GM12878 (cell line): ENCODE data around the gene GFM2. TPM values are rescaled to one million over a fixed set of nuclear protein-coding genes. Genes with fewer than 3 reads are reported as not detected.
"Not testable (repeated sequence)": the region's sequence is repeated elsewhere in the genome, so short reads cannot be mapped to it uniquely, and the experiment has no call there.

ENCODE experiments used
- ATAC-seq: fragments of 200-7000 bp; cut with Tn5 transposase; 3 replicates; pipeline ENCODE4 v1.9.1; 2020; ENCODE audit warnings: mild to moderate bottlenecking, moderate library complexity
- BruUV-seq: library from RNA; stranded (reverse); fragments of 400-500 nt; replicated peaks from 2 replicates; lab custom pipeline; 2021; lab: Mats Ljungman, UMichigan
- CTCF ChIA-PET: fragments of 300-600 bp; sonication (Branson Sonifier 250); formaldehyde crosslinking; extraction: SDS; loops from one replicate; lab custom pipeline; 2021; ENCODE audit warnings: inconsistent platforms; lab: Yijun Ruan, JAX
- POLR2A ChIA-PET: fragments of 350-600 bp; formaldehyde crosslinking; extraction: SDS; loops from one replicate; lab custom pipeline; 2021; ENCODE audit warnings: inconsistent platforms; lab: Charles Lee
- RAD21 ChIA-PET: fragments of 300-600 bp; sonication (Branson Sonifier 250); formaldehyde crosslinking; loops from one replicate; lab custom pipeline; 2023; ENCODE audit warnings: antibody characterized with exemption; ENCODE audit not compliant: unreplicated experiment; lab: Charles Lee
- SMC1A ChIA-PET: fragments of 300-600 bp; sonication (Branson Sonifier 250); formaldehyde crosslinking; loops from one replicate; lab custom pipeline; 2023; ENCODE audit not compliant: unreplicated experiment, uncharacterized antibody; lab: Charles Lee
- DNase-seq: peaks from one replicate; pipeline ENCODE4 v3.0.0-alpha.2; 2011; ENCODE audit warnings: low read depth, low spot score
- FAIRE-seq: peaks from 3 replicates; lab custom pipeline; 2011; peaks lifted over from hg19 to GRCh38; lab: Jason Lieb, UNC
- H2AFZ ChIP-seq: 2 replicates; pipeline ENCODE4 v1.6.0; 2011; ENCODE audit warnings: low read depth, low read length, control low read depth; ENCODE audit not compliant: control insufficient read depth
- H3K27ac ChIP-seq: 2 replicates; pipeline ENCODE4 v1.5.1; 2011; ENCODE audit warnings: control low read depth; ENCODE audit not compliant: control insufficient read depth, insufficient read depth
- H3K27me3 ChIP-seq, 2 experiments: replicated peaks in 1 of 2; 2 replicates each; pipeline versions ENCODE4 v1.6.0 to v1.6.1; 2011; ENCODE audit warnings: low read length in 1 of 2; ENCODE audit not compliant: control insufficient read depth in 2 of 2, insufficient read depth in 2 of 2
- H3K36me3 ChIP-seq, 2 experiments: 2 replicates each; pipeline ENCODE4 v1.5.1; 2011; ENCODE audit warnings: low read length in 1 of 2; ENCODE audit not compliant: control insufficient read depth in 2 of 2, insufficient read depth in 2 of 2
- H3K4me1 ChIP-seq: 2 replicates; pipeline ENCODE4 v1.6.1; 2011; ENCODE audit warnings: mild to moderate bottlenecking, low read length, moderate library complexity, mixed read lengths; ENCODE audit not compliant: control insufficient read depth, insufficient read depth
- H3K4me2 ChIP-seq: 2 replicates; pipeline ENCODE4 v1.6.0; 2011; ENCODE audit warnings: control low read depth; ENCODE audit not compliant: control insufficient read depth, insufficient read depth
- H3K4me3 ChIP-seq: fragments of 200-600 bp; sonication (generic); 2 replicates; pipeline ENCODE4 v1.5.1; 2016
- H3K79me2 ChIP-seq: 2 replicates; pipeline ENCODE4 v1.6.0; 2011; ENCODE audit warnings: low read length; ENCODE audit not compliant: control insufficient read depth, insufficient read depth
- H3K9ac ChIP-seq: 2 replicates; pipeline ENCODE4 v1.8.0; 2011; ENCODE audit warnings: low read length, control low read depth, mixed read lengths; ENCODE audit not compliant: control insufficient read depth, insufficient read depth
- H3K9me3 ChIP-seq: replicated peaks from 3 replicates; pipeline ENCODE4 v1.5.1; 2011; ENCODE audit warnings: mild to moderate bottlenecking, low read length; ENCODE audit not compliant: control insufficient read depth, insufficient read depth
- H4K20me1 ChIP-seq: 2 replicates; pipeline ENCODE4 v1.6.0; 2011; ENCODE audit not compliant: control insufficient read depth, insufficient read depth
- BACH1 ChIP-seq: fragments of 450-650 bp; IDR thresholded peaks from 2 replicates; pipeline ENCODE4 v1.6.1; 2017; ENCODE audit warnings: mild to moderate bottlenecking, borderline replicate concordance
- CTCF ChIP-seq, 3 experiments: IDR thresholded peaks in 2 of 3; conservative IDR thresholded peaks in 1 of 3; 2 replicates each; pipeline ENCODE4 v1.5.1; 2011; ENCODE audit warnings: low read depth in 3 of 3, low read length in 3 of 3, mild to moderate bottlenecking in 3 of 3, control low read depth in 2 of 3, moderate library complexity in 2 of 3, inconsistent platforms in 1 of 3, mixed read lengths in 1 of 3; ENCODE audit not compliant: control insufficient read depth in 2 of 3, insufficient read depth in 1 of 3; ENCODE audit errors: extremely low read depth in 1 of 3
- RAD21 ChIP-seq: IDR thresholded peaks from 2 replicates; pipeline ENCODE4 v1.6.1; 2011; ENCODE audit warnings: mild to moderate bottlenecking, low read depth, low read length, moderate library complexity; ENCODE audit not compliant: insufficient read depth
- SMC3 ChIP-seq: IDR thresholded peaks from 2 replicates; pipeline ENCODE4 v1.6.1; 2011; ENCODE audit warnings: low read length, improper control_type of control experiment, borderline replicate concordance
- YY1 ChIP-seq: IDR thresholded peaks from 2 replicates; pipeline ENCODE4 v1.6.1; 2011; ENCODE audit warnings: low read depth, mild to moderate bottlenecking, low read length
- WGBS: methylation state at CpG from one replicate; pipeline ENCODE4 v1.1.6; 2016; ENCODE audit warnings: low lambda C conversion rate; ENCODE audit not compliant: insufficient replicate concordance, insufficient coverage; ENCODE audit errors: missing lambda C conversion rate; 5-methylcytosine and 5-hydroxymethylcytosine counted together
- in situ Hi-C: fragments of 300-500 bp; cut with MboI; formaldehyde crosslinking; loops from 9 replicates; pipeline ENCODE4 v1.14.3; 2018; ENCODE audit warnings: mixed read lengths
- intact Hi-C: fragments of 100-400 bp; cut with micrococcal nuclease; formaldehyde crosslinking; loops from one replicate; pipeline ENCODE4 v1.14.2; 2022; ENCODE audit not compliant: unreplicated experiment
- polyA plus RNA-seq, 11 experiments: library from polyadenylated mRNA; depleted of rRNA in 4 of 11; unstranded in 6 of 11; stranded (reverse) in 5 of 11; fragments of >200 nt; fragmentation: Nextera tagmentation in 4 of 11; fragmentation: Illumina TruSeq in 1 of 11; extraction: Ambion mirVana in 4 of 11; extraction: Trizol in 1 of 11; gene quantifications; 1 replicate in 1 of 11; 2 replicates in 10 of 11; pipeline versions ENCODE4 v1.2.1 to v1.2.3, GENCODE V29; 2011 to 2016; ENCODE audit warnings: inconsistent platforms in 2 of 11, missing spikeins in 2 of 11, low read depth in 1 of 11
- total RNA-seq, 4 experiments: library from RNA; depleted of rRNA in 3 of 4; stranded (reverse); fragments of >200 nt in 3 of 4; fragmentation: Illumina TruSeq in 1 of 4; extraction: Trizol in 1 of 4; gene quantifications; 2 replicates each; pipeline versions ENCODE4 v1.2.1 to v1.2.3, GENCODE V29; 2013 to 2021

The GFM2 gene
- total and polyA plus RNA-seq, 10 of the 15 experiments (the other 5 are each of a cell fraction or from before 2014, with no cell fraction given): 19.9 to 51.3 (median 32.7) TPM

GRCh38 chr5:74676466-74676865, 90.5 kb downstream of the GFM2 start:
- ATAC-seq, H3K4me1 ChIP-seq, H3K27me3 ChIP-seq, FAIRE-seq, RAD21 ChIA-PET, H2AFZ ChIP-seq, intact Hi-C loops, H3K79me2 ChIP-seq, H3K4me2 ChIP-seq, in situ Hi-C loops, H3K9ac ChIP-seq, POLR2A ChIA-PET, DNase-seq, H3K27ac ChIP-seq, H3K4me3 ChIP-seq, SMC1A ChIA-PET, H4K20me1 ChIP-seq, H3K9me3 ChIP-seq, H3K36me3 ChIP-seq, BruUV-seq: not testable (repeated sequence)
- 64% methylated on average over 6 of the region's 6 CpGs for WGBS
- CTCF ChIA-PET: interaction anchor here (0.5 kb wide), 1 partner anchor 1720 kb away, joined by 3 read pairs; no protein-coding TSS in a partner anchor

GRCh38 chr5:74673011-74673790, 93.7 kb downstream of the GFM2 start:
- H3K4me2 ChIP-seq: no peak overlapping the region
- H3K27ac ChIP-seq: no peak overlapping the region
- H3K9me3 ChIP-seq: peaks cover 2% of the 10 kb centered on the region; the same call in 1 of the 3 replicates
- CTCF ChIA-PET: interaction anchor here (0.5 to 1.5 kb wide), 4 partner anchors 16 to 246 kb away, joined by 3 to 4 read pairs (median 3); no protein-coding TSS in a partner anchor
- H3K27me3 ChIP-seq: no peaks in the 10 kb centered on the region
- ATAC-seq (0 out of 3 replicates have a peak, but pooled peaks have one; percentile 29), DNase-seq (no peak), FAIRE-seq (no peak)
- H3K4me3 ChIP-seq: no peak overlapping the region
- no TSS peak for BruUV-seq
- no peaks in the 10 kb centered on the region for H4K20me1 ChIP-seq
- no peaks in the 10 kb centered on the region for H3K4me1 ChIP-seq
- no peak overlapping the region for H3K9ac ChIP-seq
- 38% methylated on average over 6 of the region's 6 CpGs for WGBS
- SMC1A ChIA-PET: interaction anchor here (1.2 to 2.2 kb wide), 2 partner anchors 13 to 15 kb away, joined by 4 to 6 read pairs; no protein-coding TSS in a partner anchor
- intact Hi-C loops: loop anchor here (1.0 kb wide), 1 partner anchor 245 kb away; no protein-coding TSS in a partner anchor
- H3K36me3 ChIP-seq: no peaks in the 10 kb centered on the region
- RAD21 ChIA-PET: no interaction called here
- H3K79me2 ChIP-seq: no peaks in the 10 kb centered on the region
- POLR2A ChIA-PET: no interaction called here
- in situ Hi-C loops: no loop called here
- peak; percentile 50; the same call in 1 of the 2 replicates for TF ChIP-seq SMC3
- 0 out of 2 replicates have a peak, but pooled peaks have one; percentile 42 for TF ChIP-seq YY1
- no peak for TF ChIP-seq BACH1
- peak in 2 of 3 experiments; percentile 36 to 49; a peak in 2 of 6 replicates for TF ChIP-seq CTCF (IDR thresholded peaks at IDR 0.05 in 2 of 3, conservative IDR thresholded peaks at IDR 0.05 in 1 of 3; ENCODE audit: control insufficient read depth in 2 of 3, extremely low read depth in 1 of 3, insufficient read depth in 1 of 3, low read depth in 3 of 3, low read length in 3 of 3)
- TF ChIP-seq RAD21: peak; percentile 44
- H2AFZ ChIP-seq: no peak overlapping the region
